ENCODE measurements around the gene FBXW7.
A peak's percentile ranks its signal among the peaks of the same experiment; 100 is the strongest.

The FBXW7 gene

DNA sequence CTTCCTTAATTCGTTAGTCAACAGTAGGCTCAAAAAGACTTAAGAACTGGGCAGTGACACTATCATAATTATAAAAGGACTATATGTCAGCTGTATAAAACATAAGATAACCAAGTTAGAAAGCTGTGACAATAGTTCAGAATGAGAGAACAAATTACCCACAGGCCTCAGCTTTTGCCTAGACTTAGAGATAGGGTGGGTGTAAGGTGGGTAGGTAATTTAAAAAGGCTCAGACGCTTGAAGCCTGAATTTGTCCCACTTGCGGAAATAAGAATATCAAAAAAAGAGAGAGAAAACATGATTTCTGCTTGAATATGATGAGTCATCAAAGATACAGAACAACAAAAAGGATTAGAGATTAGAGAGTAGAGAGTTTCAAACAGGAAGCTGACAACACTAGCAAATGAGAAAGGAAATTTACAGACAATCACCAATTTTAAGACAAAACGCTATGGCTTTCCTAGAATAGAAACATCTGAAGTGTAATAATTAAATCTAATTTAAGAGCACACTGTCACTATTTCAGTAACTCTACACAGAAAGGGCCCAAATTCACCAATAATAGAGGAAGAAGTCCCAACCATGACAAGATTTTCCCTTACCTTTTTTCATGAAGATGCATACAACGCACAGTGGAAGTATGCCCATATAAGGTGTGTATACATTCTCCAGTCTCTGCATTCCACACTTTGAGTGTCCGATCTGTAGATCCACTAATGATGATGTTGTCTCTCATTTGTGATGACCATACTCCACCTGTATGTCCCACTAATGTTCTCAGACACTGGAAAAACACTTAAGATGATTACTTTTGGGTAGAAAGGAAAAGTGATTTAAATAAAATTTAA lies 208.1 kb downstream of the FBXW7 start:
- no peak overlapping the region for H3K23ac ChIP-seq (ENCODE audit: low read length)
- no peak overlapping the region for H4K8ac ChIP-seq (ENCODE audit: low read depth, low read length)
- peak in 1 of 2 donors; percentile 17 for DNase-seq
- no peak overlapping the region for H3K27ac ChIP-seq (ENCODE audit: low read depth, low read length)
- WGBS (ENCODE audit: extremely low coverage, insufficient coverage, insufficient read length): no CpG with 5 or more reads among the region's 6 CpGs
- no peaks in the 10 kb centered on the region for H3K27me3 ChIP-seq (ENCODE audit: insufficient read depth, low read length)
- H3K79me2 ChIP-seq (ENCODE audit: control insufficient read depth, insufficient read depth, low read length, poor library complexity): no peaks in the 10 kb centered on the region
- H2BK120ac ChIP-seq (ENCODE audit: insufficient read depth, low read length, poor library complexity): no peak overlapping the region
- H2BK5ac ChIP-seq (ENCODE audit: low read depth, low read length, poor library complexity): no peak overlapping the region
- no peak overlapping the region for H3K4me2 ChIP-seq (ENCODE audit: low read length)
- no peaks in the 10 kb centered on the region for H3K79me1 ChIP-seq (ENCODE audit: low read length)
- no peak overlapping the region for H3K18ac ChIP-seq (ENCODE audit: low read length)
- no peak overlapping the region for H3K4ac ChIP-seq (ENCODE audit: low read depth, low read length)
- H3K9ac ChIP-seq (ENCODE audit: low read length): no peak overlapping the region
- H2BK12ac ChIP-seq (ENCODE audit: low read length): no peak overlapping the region
- no peak overlapping the region for H3K14ac ChIP-seq (ENCODE audit: low read length)
- H2AFZ ChIP-seq (ENCODE audit: insufficient read depth, low read length, poor library complexity): no peak overlapping the region
- no peaks in the 10 kb centered on the region for H3K9me3 ChIP-seq (ENCODE audit: insufficient read depth, low read depth, low read length)
- H3K4me3 ChIP-seq (ENCODE audit: low read depth, low read length): no peak overlapping the region
- H2AK5ac ChIP-seq (ENCODE audit: low read length): no peak overlapping the region
- no peak overlapping the region for H4K91ac ChIP-seq (ENCODE audit: low read depth, low read length)
- peaks cover 0 to under 1% of the 10 kb centered on the region in 2 experiments for H3K36me3 ChIP-seq (ENCODE audit: control insufficient read depth in 1 of 2, insufficient read depth in 2 of 2, low read length in 2 of 2)
- H3K4me1 ChIP-seq (ENCODE audit: control insufficient read depth in 1 of 2, insufficient read depth in 2 of 2, low read length in 2 of 2): peaks cover 2% of the 10 kb centered on the region in 2 experiments
- H4K12ac ChIP-seq (ENCODE audit: low read depth, low read length): no peak overlapping the region

- no peak overlapping the region for H2AK5ac ChIP-seq (ENCODE audit: low read length)
- no peak overlapping the region for H2BK120ac ChIP-seq (ENCODE audit: insufficient read depth, low read length, poor library complexity)
- no peak overlapping the region for H3K18ac ChIP-seq (ENCODE audit: low read length)
- H4K12ac ChIP-seq (ENCODE audit: low read depth, low read length): no peak overlapping the region
- no peaks in the 10 kb centered on the region for H3K9me3 ChIP-seq (ENCODE audit: insufficient read depth, low read depth, low read length)
- no peak overlapping the region for H3K4me3 ChIP-seq (ENCODE audit: low read depth, low read length)
- H2AFZ ChIP-seq (ENCODE audit: insufficient read depth, low read length, poor library complexity): no peak overlapping the region
- WGBS (ENCODE audit: extremely low coverage, insufficient coverage, insufficient read length): no CpG with 5 or more reads among the region's 5 CpGs
- no peak overlapping the region for H3K4ac ChIP-seq (ENCODE audit: low read depth, low read length)
- H4K8ac ChIP-seq (ENCODE audit: low read depth, low read length): peak overlapping the region; percentile 19
- no peak overlapping the region for H3K9ac ChIP-seq (ENCODE audit: low read length)
- peak; percentile 20 to 70 for DNase-seq
- H3K23ac ChIP-seq (ENCODE audit: low read length): no peak overlapping the region
- no peak overlapping the region for H3K14ac ChIP-seq (ENCODE audit: low read length)
- H2BK5ac ChIP-seq (ENCODE audit: low read depth, low read length, poor library complexity): no peak overlapping the region
- H2BK12ac ChIP-seq (ENCODE audit: low read length): no peak overlapping the region
- H3K36me3 ChIP-seq (ENCODE audit: control insufficient read depth in 1 of 2, insufficient read depth in 2 of 2, low read length in 2 of 2): peaks cover 0 to 2% of the 10 kb centered on the region in 2 experiments
- H3K79me1 ChIP-seq (ENCODE audit: low read length): no peaks in the 10 kb centered on the region
- no peaks in the 10 kb centered on the region for H3K27me3 ChIP-seq (ENCODE audit: insufficient read depth, low read length)
- H3K4me1 ChIP-seq (ENCODE audit: control insufficient read depth in 1 of 2, insufficient read depth in 2 of 2, low read length in 2 of 2): peaks cover 2% of the 10 kb centered on the region in 2 experiments
- H3K4me2 ChIP-seq (ENCODE audit: low read length): peak overlapping the region; percentile 38
- H3K79me2 ChIP-seq (ENCODE audit: control insufficient read depth, insufficient read depth, low read length, poor library complexity): no peaks in the 10 kb centered on the region
- no peak overlapping the region for H4K91ac ChIP-seq (ENCODE audit: low read depth, low read length)
- H3K27ac ChIP-seq (ENCODE audit: low read depth, low read length): no peak overlapping the region
These were observed 210.1 kb downstream of the FBXW7 start for GRCh38 chr4:152325831-152326230.

- H3K79me2 ChIP-seq (ENCODE audit: control insufficient read depth, insufficient read depth, low read length, poor library complexity): no peaks in the 10 kb centered on the region
- H3K18ac ChIP-seq (ENCODE audit: low read length): no peak overlapping the region
- H3K36me3 ChIP-seq (ENCODE audit: control insufficient read depth in 1 of 2, insufficient read depth in 2 of 2, low read length in 2 of 2): peaks cover 0 to 2% of the 10 kb centered on the region in 2 experiments
- H3K4me3 ChIP-seq (ENCODE audit: low read depth, low read length): no peak overlapping the region
- no peak overlapping the region for H3K23ac ChIP-seq (ENCODE audit: low read length)
- no peak for DNase-seq
- no peak overlapping the region for H3K9ac ChIP-seq (ENCODE audit: low read length)
- no peaks in the 10 kb centered on the region for H3K79me1 ChIP-seq (ENCODE audit: low read length)
- no peak overlapping the region for H4K91ac ChIP-seq (ENCODE audit: low read depth, low read length)
- no peak overlapping the region for H4K8ac ChIP-seq (ENCODE audit: low read depth, low read length)
- H4K12ac ChIP-seq (ENCODE audit: low read depth, low read length): no peak overlapping the region
- no peaks in the 10 kb centered on the region for H3K9me3 ChIP-seq (ENCODE audit: insufficient read depth, low read depth, low read length)
- no peak overlapping the region for H2AFZ ChIP-seq (ENCODE audit: insufficient read depth, low read length, poor library complexity)
- no peak overlapping the region for H3K4ac ChIP-seq (ENCODE audit: low read depth, low read length)
- WGBS (ENCODE audit: extremely low coverage, insufficient coverage, insufficient read length): no CpG with 5 or more reads among the region's 1 CpG
- H3K27ac ChIP-seq (ENCODE audit: low read depth, low read length): no peak overlapping the region
- no peak overlapping the region for H3K14ac ChIP-seq (ENCODE audit: low read length)
- H2AK5ac ChIP-seq (ENCODE audit: low read length): no peak overlapping the region
- no peak overlapping the region for H2BK12ac ChIP-seq (ENCODE audit: low read length)
- no peak overlapping the region for H2BK5ac ChIP-seq (ENCODE audit: low read depth, low read length, poor library complexity)
- H3K4me2 ChIP-seq (ENCODE audit: low read length): no peak overlapping the region
- H2BK120ac ChIP-seq (ENCODE audit: insufficient read depth, low read length, poor library complexity): no peak overlapping the region
- H3K27me3 ChIP-seq (ENCODE audit: insufficient read depth, low read length): no peaks in the 10 kb centered on the region
- peaks cover 2% of the 10 kb centered on the region in 2 experiments for H3K4me1 ChIP-seq (ENCODE audit: control insufficient read depth in 1 of 2, insufficient read depth in 2 of 2, low read length in 2 of 2)
These were observed 212.7 kb downstream of the FBXW7 start for GRCh38 chr4:152323221-152323620.

- no CpG with 5 or more reads among the region's 6 CpGs for WGBS (ENCODE audit: extremely low coverage, insufficient coverage, insufficient read length)
- Histone ChIP-seq H3K27me3 (ENCODE audit: insufficient read depth, low read length) (no peaks in the 10 kb centered on the region), H3K79me2 (ENCODE audit: control insufficient read depth, insufficient read depth, low read length, poor library complexity) (no peaks in the 10 kb centered on the region), H3K14ac (ENCODE audit: low read length) (no peak overlapping the region), H3K9me3 (ENCODE audit: insufficient read depth, low read depth, low read length) (no peaks in the 10 kb centered on the region), H3K4ac (ENCODE audit: low read depth, low read length) (no peak overlapping the region), H4K12ac (ENCODE audit: low read depth, low read length) (no peak overlapping the region), H2BK120ac (ENCODE audit: insufficient read depth, low read length, poor library complexity) (no peak overlapping the region), H3K27ac (ENCODE audit: low read depth, low read length) (no peak overlapping the region), H3K36me3 (ENCODE audit: control insufficient read depth in 1 of 2, insufficient read depth in 2 of 2, low read length in 2 of 2) (peaks cover 0 to 2% of the 10 kb centered on the region in 2 experiments), H2BK12ac (ENCODE audit: low read length) (no peak overlapping the region), H3K79me1 (ENCODE audit: low read length) (no peaks in the 10 kb centered on the region), H2BK5ac (ENCODE audit: low read depth, low read length, poor library complexity) (no peak overlapping the region), H3K4me1 (ENCODE audit: control insufficient read depth in 1 of 2, insufficient read depth in 2 of 2, low read length in 2 of 2) (peaks cover 2% of the 10 kb centered on the region in 2 experiments), H2AK5ac (ENCODE audit: low read length) (no peak overlapping the region), H3K9ac (ENCODE audit: low read length) (no peak overlapping the region), H2AFZ (ENCODE audit: insufficient read depth, low read length, poor library complexity) (no peak overlapping the region), H3K4me2 (ENCODE audit: low read length) (no peak overlapping the region), H4K91ac (ENCODE audit: low read depth, low read length) (no peak overlapping the region), H3K4me3 (ENCODE audit: low read depth, low read length) (no peak overlapping the region), H3K23ac (ENCODE audit: low read length) (no peak overlapping the region), H4K8ac (ENCODE audit: low read depth, low read length) (no peak overlapping the region), H3K18ac (ENCODE audit: low read length) (no peak overlapping the region)
- no peak for DNase-seq
These were observed 213.2 kb downstream of the FBXW7 start for GRCh38 chr4:152322656-152323055.
